ENCODE measurements around the gene ANKRD13A.
A peak's percentile ranks its signal among the peaks of the same experiment; 100 is the strongest.
"Not testable (repeated sequence)": the region's sequence is repeated elsewhere in the genome, so short reads cannot be mapped to it uniquely, and the experiment has no call there.

ANKRD13A gene

DNA sequence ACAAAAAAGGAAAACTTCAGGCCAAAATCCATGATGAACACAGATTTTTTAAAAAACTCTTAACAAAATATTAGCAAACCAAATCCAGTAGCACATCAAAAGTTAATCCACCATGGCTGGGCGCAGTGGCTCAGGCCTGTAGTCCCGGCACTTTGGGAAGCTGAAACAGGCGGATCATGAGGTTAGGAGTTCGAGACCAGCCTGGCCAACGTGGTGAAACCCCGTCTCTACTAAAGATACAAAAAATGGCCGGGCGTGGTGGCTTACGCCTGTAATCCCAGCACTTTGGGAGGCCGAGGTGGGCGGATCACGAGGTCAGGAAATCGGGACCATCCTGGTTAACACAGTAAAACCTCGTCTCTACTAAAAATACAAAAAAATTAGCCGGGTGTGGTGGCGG, 13.0 kb upstream of the ANKRD13A start:
- not testable (repeated sequence) for DNase-seq

DNA sequence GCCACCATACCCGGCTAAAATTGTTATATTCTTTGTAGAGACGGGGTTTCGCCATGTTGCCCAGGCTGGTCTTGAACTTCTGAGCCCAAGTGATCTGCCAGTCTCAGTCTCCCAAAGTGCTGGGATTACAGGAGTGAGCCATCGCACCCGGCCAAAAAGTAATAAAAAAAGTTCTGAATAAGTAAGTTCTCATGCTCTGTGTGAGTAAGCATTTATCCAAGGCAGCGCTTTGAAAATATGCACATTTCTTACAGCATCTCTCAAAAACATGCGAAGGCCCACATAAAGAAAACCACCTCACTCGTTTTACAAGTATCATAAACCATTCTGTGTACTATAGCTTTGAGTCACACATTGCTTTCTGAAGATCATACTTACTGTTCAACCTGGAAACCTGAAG, 11.6 kb upstream of the ANKRD13A start:
- peak; percentile 85 for DNase-seq

DNA sequence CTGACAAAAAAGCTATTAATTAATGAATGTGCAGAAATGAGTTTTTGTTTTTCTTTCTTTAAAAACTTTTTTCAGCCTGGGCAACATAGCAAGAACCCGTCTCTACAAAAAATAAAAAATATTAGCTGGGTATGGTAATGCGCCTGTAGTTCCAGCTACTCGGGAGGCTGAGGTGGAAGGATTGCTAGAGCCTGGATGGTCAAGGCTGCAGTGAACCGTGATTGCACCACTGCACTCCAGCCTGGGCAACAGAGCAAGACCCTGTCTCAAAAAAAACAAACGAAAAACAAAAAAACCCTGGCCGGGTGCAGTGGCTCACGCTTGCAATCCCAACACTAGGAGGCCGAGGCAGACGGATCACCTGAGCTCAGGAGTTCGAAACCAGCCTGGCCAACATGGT, 11.0 kb upstream of the ANKRD13A start:
- no peak for DNase-seq

DNA sequence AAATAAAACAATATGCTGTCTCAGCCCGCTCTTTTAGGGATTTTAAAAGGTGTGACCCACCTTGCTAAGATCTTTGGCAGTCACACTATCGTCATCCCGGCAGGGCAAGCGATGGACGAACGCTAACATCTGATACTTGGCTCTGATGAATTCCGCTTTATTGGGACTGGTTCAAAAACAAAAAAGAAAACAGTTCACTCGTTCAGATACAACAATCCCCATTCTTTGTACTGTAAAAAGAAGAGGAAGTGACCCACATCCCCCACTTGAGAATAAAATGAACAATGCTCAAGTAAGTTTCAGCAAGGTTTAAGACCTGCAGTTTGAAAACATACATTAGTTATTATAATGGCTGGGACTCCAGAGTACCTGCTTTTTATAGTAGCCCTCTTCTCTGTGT, 10.3 kb upstream of the ANKRD13A start:
- no peak for DNase-seq

DNA sequence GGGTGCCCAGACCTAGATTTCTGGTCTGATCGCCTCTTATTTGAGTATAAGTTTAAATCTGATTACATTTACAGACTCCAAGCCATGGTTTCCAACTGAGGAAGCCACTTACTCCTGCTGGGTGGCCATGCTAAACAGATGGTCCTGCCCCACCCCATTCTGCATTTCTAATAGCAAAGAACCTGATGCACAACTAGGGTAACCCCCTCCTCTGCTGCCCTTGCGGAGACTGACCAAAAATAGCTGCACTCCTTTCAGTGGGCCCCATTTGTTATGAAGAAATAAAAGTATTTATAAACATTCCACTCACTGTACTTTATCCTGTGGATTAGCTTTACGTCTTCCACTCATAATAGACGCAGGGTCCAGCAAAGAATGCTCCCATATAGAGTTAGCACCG, 9.8 kb upstream of the ANKRD13A start:
- no peak for DNase-seq

DNA sequence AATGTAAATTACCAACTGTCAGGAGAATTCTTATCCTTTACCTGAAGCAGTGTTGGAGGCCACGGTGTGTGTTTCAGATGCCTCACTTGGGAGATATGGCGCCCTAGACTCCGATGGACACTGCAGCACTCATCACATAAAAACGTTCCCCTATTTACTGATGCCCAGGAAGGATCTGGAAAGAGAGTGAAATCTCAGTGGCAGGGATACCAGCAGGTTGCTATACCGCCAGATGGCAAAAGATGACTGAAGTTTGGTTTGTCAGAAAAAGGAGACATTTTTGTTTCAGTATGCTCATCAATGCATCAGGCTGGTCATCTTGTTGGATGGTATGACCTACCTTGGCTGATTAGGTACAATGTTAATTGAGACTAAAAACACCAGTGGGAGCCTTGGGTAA, 7.6 kb upstream of the ANKRD13A start:
- DNase-seq = no peak

DNA sequence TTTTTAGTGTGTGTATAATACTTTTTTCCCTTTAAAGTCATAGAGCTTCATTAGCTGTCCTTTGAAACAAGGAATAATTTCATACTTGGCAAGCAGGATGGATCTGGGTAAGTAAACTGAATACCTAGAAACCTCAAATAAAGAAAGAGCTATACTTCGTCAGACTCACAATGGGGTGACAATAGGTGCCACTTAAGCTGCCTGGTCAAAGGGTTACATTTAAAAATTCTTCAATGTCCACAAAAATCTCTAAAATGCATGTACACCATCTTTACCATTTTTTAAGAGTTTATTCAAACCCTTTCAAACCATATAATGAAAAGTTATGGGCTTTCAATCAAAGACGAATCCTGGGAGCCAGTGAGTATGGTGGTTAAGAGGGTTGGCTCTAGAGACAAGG, 6.1 kb upstream of the ANKRD13A start:
- DNase-seq = no peak

DNA sequence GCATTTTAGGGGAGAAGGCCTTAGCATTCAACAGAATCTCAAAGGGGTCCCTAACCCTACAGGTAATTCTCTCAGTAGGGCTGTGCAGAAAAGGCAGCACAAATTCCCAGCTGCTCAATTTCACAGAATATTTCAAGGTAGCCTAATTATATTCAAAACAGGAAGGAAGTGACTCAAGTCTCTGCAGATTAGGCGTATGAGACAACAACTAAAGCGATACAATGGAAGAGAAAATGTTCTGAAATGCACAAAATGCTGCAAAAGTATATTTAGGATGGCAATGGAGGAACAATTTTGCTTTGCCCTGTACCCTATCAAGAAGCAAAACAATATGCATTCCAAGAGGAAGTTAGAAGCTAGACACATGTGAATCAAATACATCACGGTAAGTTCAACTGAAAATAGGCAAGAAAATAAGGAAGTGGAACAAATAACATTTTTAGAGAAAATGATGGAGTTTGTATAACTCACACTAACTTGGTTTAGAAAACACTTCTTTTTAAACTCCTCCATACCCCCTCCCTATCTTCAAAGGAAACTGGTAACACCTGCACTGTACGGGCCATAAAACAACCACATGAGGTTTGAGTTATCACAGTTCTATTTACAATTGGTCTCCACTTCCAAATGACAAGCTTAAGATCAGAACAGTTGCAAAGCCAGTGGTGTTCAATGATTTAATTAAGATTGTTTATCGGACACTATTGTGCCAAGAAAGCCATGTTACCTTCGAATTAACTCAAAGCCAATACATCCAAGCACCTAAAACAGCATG, 4.6 kb upstream of the ANKRD13A start:
- peak; percentile 54 for DNase-seq

DNA sequence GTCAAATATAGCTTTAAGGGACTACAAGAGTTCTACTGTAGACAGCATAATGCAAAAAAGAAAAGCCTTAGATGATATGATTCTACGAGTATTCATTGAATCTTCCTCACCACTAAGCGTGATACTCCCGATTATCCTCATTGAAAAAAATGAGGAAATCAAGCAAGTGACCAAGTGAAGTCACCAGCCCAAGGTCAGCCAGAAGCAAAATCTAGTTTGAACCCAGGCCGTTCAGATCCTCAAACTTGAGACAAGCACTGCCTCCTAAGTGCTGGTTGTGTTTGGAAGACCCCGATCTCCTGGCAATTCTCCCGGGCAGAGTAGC, 3.9 kb upstream of the ANKRD13A start:
- no peak for DNase-seq

DNA sequence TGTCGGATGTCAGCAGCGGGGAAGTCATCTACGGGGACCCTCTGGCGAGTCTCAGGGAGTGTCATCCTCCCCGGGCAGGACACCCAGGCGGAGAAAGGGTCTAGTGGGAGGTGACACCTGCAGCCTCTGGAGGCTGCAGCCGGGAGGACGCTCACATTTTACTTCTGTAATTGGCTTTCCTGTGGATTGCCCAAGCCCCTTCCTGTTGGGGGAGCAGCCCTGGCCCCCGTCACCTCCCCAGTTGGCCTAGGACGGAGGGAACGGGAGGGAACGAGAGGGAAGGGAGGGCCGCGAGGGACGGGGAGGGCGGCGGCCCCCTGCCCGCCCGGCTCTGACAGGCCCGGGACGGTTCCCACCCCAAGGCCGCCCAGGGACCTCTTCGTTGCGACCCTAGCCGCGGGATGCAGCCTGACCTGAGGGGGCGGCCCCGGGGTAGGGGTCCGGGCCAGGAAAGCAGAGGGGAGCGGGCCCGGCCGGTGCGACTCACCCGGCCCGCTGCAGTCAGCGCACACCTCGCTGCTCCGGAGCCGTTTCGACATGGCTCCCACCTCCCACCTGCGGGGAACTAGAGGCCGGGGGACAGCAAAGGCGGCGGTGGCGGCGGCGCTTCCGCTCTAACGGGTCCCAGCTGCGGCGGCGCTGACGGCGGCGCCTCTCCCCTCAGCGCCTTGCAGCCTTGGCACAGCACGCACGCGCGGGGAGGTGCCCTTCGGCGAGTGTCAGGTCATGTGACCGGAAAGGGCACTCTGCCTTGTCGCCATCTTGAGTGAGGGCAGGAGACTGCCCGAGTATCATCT, 3.3 kb upstream of the ANKRD13A start, which contains the start of gene GIT2:
TSS of gene GIT2 (minus strand) at position 683 of the 797 bp plus-strand sequence. CDS start at position 539, 144 bp downstream.
- DNase-seq = peak; percentile 98

DNA sequence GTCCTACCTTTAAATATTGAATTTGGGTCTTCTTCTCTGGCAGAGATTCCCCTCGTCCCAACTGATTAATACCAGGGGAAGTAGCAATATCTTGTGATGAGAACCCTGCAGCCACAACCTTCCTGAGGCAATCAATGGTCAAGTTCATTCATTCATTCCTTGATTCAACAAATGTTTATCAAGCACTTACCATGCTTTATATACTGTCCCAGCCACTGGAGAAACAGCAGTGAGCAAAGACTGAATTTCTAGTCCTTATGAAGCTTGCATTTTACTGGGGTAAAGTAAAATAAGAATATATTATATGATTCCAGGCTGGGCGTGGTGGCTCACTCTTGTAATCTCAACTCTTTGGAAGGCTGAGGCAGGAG, 2.8 kb upstream of the ANKRD13A start:
- DNase-seq = no peak

DNA sequence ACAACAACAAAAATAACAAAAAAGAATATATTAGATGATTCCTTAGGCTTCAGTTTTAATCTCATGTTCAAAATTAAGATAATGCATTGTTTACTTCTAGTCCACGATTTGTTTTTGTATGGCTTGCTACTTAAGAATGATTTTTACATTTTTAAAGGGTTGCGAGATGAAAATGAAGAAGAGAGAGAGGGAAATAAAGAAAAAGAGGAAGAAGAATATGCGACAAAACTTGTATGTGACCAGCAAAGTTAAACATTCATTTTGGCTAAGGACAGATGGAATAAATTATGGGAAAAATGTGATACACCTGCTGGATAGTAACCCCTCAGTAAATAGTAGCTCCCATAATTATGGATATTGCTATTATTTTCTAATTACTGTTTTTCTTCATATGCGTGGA, 1.8 kb upstream of the ANKRD13A start:
- no peak for DNase-seq

DNA sequence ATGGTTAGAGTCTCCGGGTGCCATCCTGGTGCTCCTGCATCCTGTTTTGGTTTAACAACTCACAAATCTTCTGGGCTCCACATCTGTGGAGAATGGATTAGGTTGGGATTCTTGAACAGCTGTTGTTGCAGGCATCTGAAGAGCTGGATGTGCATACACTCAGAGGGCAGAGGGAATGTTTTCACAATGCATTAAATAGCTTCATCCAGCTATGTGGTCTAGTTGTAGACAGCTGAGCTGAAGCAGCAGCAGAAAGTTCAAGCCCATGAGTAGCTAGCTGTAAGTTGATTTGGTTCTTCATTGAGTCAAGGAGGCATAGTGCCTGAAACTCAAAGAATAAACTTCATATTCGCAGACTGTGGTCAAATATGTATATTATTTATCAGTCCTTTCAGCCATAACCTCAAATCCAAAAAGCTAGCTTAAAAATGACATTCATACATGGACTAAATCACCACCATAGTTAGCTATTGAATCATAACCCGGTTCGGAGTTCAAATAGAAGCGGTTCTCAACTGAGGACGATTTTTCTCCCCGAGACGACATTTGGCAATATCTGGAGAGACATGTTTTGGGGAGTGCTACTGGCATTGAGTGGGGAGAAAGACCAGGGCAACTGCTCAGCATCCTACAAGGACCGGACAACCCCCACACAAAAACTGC, 858 bp upstream of the ANKRD13A start:
- no peak for DNase-seq

DNA sequence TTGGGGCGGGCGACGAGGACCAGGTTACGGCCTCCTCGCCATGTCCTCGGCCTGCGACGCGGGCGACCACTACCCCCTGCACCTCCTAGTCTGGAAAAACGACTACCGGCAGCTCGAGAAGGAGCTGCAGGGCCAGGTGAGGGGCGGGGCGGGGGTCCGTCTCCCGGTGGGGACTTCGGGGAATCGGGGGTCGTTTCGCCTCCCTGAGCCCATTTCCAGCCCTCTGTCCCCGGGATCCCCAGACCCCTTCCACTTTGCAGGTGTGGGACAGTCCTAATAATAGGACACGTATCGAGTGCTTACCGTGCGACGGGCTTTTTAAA, 380 bp downstream of the ANKRD13A start:
- no peak for DNase-seq

DNA sequence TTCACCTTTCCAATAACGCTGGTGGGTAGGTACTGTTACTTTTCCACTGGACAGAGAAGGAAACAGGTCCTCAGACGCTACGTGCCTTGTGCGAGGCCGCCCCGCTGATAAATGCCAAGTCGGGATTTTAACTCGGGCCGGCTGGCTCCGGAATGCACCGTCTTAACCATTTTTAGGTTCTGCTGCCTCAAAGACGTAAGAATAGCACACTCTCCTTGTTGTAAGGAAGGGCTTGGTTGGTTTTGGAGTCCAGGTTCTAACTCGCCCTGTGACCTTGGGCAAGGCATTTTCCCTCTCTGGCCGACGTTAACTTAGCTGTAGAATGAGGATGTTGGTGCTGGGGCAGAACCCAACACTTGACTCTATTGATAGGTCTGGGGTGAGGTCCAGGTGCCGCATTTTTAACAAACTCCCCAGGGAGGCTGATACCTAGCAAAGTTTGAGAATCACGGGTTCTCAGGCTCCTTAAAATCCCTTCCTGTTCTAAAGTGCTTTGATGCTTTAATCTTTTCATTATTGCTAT, 814 bp downstream of the ANKRD13A start:
- DNase-seq = no peak

DNA sequence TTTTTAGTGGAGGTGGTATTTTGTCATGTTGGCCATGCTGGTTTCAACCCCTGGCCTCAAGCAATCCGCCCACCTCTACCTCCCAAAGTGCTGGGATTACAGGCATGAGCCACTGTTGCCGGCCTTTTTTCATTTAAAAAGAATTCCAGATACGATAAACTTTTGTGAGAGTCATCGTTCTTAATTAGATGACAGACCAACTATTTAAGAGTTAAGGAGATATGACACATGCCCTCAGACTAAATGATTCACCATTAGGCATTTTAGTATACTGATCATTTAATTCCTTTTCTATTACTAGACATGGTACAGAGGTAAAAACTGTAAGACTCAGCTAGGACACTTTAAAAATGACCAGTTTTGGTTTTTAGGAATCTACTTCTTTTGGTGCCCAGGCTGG, 2.4 kb downstream of the ANKRD13A start:
- DNase-seq = no peak

DNA sequence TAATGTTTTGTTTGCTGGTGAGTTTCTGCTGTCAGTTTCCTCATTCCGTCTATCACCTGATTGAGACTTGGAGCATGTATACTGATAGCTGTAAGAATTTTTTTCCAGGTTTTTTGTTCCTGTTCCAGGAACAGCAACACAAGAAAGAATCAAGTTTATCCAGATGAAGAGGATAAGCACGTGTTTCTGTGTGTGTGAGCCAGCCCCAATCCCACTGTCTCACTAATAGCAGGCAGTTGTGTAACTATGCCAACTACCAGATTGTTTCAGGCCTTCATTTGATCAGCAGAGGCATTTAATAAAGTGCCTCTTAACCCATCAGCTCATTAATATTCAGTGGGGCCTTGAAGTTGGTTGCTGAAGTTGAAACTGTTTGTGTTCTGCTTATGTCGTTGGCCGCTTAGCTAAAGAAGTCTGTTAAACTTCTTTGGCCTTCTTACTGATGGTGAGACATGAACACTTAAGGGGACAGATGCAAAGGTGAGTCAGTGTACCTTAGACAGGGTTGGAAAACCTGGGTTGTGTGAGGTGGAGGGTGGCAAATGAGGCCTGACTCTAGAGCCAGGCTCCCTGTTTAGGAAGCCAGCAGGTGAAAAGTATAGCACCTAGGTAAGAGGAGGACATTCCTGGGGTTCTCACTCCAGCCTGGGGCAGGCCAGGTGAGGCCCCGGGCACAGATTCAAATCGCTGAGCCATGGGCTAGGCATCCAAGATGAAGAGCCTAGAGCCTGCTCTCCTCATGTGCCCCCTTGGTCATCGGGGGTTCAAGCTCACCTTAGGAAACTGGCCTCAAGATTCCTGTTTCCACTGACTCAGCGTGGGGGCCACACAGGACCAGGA, 3.7 kb downstream of the ANKRD13A start:
- DNase-seq = no peak

DNA sequence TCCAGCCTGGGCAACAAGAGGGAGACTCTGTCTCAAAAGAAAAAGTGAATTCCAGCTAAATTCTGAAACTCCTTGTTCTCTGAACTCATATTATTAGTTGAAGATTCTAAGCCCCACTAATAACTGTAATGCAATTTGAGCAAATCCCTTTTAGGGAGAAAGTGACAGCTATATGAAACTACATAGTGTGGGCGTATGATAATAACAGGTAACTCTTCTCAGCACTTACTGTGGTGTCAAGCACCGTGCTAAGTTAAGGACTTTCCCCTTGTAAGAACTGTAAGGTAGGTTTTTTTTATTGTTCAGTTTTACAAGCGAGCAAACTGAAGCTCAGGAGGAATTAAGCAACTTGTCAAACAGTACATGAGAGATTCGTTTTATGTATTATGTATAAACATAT, 5.4 kb downstream of the ANKRD13A start:
- peak; percentile 56 for DNase-seq

DNA sequence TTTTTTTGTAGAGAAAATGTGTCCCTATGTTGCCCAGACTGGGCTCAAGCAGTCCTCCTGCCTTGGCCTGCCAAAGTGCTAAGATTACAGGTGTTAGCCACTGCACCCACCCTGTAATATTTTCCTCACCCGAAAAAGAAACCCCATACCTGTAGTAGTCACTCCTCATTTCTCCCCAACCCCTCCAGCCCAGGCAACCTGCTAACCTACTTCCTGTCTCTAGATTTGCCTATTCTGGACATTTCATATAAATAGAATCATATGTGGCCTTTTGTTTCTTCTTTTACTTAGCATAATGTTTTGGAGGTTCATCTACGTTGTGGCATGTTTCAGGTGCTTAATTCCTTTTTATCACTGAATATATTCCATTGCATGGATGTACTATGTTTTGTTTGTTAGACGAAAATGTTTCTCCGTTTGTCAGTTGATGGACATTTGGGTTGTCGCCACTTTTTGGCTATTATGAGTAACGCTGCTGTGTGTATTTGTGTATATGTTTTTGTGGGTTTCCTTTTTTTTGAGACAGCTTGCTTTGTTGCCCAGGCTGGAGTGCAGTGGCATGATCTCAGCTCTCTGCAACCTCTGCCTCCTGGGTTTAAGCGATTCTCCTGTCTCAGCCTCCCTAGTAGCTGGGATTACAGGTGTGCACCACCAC, 6.2 kb downstream of the ANKRD13A start:
- DNase-seq = peak; percentile 63

DNA sequence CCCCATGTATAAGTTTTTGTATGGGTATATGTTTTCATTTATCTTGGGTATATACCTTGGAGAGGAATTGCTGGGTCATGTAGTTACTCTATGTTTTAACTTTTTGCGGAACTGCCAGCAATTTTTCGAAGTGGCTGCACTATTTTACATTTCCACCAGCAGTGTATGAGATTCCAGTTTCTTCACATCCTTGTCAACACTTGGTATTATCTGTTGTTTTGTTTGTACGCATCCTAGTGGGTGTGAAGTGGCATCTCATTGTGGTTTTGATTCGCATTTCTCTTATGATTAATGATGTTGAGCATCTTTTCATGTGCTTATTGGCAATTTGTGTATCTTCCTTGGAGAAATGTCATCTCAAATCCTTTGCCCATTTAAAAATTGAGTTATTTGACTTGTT, 6.9 kb downstream of the ANKRD13A start:
- no peak for DNase-seq

DNA sequence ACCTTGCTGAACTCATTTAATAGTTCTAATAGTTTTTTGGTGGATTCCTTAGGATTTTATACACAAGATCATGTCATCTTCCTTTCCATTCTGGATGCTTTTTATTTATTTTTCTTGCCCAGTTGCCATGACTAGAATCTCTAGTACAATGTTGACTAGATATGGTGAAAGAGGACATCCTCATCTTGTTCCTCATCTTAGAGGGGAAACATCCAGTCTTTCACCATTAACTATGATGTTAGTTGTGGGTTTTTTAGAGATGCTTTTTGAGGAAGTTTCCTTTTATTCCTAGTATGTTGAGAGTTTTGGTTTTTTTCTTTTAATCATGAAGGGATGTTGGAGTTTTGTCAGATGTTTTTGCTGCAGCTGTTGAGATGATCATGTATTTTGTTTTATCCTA, 8.7 kb downstream of the ANKRD13A start:
- no peak for DNase-seq

DNA sequence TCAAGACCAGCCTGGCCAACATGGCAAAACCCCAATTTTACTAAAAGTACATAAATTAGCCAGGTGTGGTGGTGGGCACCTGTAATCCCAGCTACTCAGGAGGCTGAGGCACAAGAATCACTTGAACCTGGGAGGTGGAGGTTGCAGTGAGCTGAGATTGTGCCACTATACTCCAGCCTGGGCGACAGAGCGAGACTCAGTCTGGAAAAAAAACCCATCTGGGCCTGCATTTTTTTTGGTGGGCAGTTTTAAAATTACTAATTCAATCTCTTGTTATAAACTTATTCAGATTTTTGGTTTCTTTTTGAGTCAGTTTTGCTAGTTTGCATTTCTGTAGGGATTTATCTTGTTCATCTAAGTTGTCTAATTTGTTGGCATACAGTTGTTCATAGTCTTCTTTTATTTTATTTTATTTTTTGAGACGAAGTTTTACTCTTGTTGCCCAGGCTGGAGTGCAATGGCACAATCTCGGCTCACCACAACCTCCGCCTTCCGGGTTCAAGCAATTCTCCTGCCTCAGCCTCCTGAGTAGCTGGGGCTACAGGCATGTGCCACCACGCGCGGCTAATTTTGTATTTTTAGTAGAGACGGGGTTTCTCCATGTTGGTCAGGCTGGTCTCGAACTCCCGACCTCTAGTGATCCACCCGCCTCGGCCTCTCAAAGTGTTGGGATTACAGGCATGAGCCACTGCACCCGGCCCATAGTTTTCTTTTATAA, 9.6 kb downstream of the ANKRD13A start:
- DNase-seq = peak; percentile 81

Data from activated CD4-positive, alpha-beta T cell treated with anti-CD3 and anti-CD28 coated beads, Interleukin-10, Interleukin-2, amounts not matched to agents 100 ng/mL and 50 ng/mL, durations not matched to agents 16 hours and 8 hours (primary cell).